DND-41 (cell line): ENCODE results near the gene MLIP.

Source experiments
- EZH2 ChIP-seq: IDR thresholded peaks from 3 replicates; pipeline ENCODE4 v1.6.1; 2012; ENCODE audit warnings: borderline replicate concordance, low read depth, mild to moderate bottlenecking, moderate library complexity, low read length, inconsistent platforms; ENCODE audit not compliant: severe bottlenecking
- TF ChIP-seq, protein P1 (sequence below): IDR thresholded peaks from 2 replicates; pipeline ENCODE4 v1.5.1; 2012; ENCODE audit warnings: borderline replicate concordance, low read length, moderate library complexity, mild to moderate bottlenecking; ENCODE audit not compliant: poor library complexity, severe bottlenecking; ENCODE audit errors: extremely low read depth

DNA sequence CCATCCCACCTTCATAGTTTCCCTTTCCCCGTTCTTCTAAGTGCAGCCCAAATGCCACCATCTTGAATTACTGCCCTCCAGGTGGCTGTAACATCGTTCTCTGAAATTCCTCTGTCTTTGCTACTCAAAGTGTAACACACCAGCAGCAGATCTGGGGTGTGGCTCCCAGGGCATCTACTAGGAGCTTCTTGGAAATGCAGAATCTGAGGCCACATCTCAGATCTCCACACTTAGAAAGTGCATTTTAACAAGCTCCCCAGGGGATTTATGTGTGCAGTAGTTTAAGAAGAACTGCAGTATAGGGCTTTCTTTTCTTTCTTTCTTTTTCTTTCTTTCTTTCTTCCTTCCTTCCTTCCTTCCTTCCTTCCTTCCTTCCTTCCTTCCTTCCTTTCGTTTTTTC is 1.7 kb upstream of the MLIP start:
- TF ChIP-seq, protein P1, sequence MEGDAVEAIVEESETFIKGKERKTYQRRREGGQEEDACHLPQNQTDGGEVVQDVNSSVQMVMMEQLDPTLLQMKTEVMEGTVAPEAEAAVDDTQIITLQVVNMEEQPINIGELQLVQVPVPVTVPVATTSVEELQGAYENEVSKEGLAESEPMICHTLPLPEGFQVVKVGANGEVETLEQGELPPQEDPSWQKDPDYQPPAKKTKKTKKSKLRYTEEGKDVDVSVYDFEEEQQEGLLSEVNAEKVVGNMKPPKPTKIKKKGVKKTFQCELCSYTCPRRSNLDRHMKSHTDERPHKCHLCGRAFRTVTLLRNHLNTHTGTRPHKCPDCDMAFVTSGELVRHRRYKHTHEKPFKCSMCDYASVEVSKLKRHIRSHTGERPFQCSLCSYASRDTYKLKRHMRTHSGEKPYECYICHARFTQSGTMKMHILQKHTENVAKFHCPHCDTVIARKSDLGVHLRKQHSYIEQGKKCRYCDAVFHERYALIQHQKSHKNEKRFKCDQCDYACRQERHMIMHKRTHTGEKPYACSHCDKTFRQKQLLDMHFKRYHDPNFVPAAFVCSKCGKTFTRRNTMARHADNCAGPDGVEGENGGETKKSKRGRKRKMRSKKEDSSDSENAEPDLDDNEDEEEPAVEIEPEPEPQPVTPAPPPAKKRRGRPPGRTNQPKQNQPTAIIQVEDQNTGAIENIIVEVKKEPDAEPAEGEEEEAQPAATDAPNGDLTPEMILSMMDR = no peak
- TF ChIP-seq EZH2 = no peak
